Measurements from ENCODE around the gene TPRG1L.

TPRG1L gene

DNA sequence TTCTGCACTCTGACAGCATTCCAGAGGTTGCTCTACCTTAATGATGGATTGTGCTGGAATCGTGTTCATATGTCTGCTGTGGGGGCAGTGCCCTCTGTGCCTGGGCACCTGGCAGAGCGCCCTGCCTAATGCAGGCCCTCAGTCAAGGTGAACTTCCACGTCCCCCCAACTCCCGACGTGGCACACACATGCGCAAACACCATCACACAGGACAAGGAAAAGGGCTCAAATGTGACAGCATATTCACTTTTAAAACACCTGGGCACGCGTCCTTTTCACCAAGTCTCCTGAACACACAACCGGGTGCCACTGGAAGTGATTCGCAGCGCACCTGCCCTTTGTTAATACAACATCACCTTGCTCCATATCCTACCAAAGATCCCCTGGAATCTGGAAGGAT lies 11.7 kb downstream of the TPRG1L start:
- no peaks in the 10 kb centered on the region for H3K79me2 ChIP-seq (ENCODE audit: low read length)
- H3K9me3 ChIP-seq (ENCODE audit: insufficient read depth, low read length): no peaks in the 10 kb centered on the region
- H3K36me3 ChIP-seq (replicated peaks; ENCODE audit: low read depth, low read length): peaks cover 12% of the 10 kb centered on the region
- no peak overlapping the region for H3K9ac ChIP-seq (ENCODE audit: low read length)
- no peak overlapping the region for H3K4me3 ChIP-seq (ENCODE audit: low read length)
- no peaks in the 10 kb centered on the region for H3K4me1 ChIP-seq (ENCODE audit: low read length)
- H2AFZ ChIP-seq (ENCODE audit: low read depth, low read length): no peak overlapping the region
- TF ChIP-seq, protein P1, sequence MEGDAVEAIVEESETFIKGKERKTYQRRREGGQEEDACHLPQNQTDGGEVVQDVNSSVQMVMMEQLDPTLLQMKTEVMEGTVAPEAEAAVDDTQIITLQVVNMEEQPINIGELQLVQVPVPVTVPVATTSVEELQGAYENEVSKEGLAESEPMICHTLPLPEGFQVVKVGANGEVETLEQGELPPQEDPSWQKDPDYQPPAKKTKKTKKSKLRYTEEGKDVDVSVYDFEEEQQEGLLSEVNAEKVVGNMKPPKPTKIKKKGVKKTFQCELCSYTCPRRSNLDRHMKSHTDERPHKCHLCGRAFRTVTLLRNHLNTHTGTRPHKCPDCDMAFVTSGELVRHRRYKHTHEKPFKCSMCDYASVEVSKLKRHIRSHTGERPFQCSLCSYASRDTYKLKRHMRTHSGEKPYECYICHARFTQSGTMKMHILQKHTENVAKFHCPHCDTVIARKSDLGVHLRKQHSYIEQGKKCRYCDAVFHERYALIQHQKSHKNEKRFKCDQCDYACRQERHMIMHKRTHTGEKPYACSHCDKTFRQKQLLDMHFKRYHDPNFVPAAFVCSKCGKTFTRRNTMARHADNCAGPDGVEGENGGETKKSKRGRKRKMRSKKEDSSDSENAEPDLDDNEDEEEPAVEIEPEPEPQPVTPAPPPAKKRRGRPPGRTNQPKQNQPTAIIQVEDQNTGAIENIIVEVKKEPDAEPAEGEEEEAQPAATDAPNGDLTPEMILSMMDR (IDR thresholded peaks at IDR 0.05; ENCODE audit: low read depth, low read length): no peak
- TF ChIP-seq EZH2phosphoT487 (IDR thresholded peaks at IDR 0.05; ENCODE audit: low read depth): no peak
- no peak overlapping the region for H3K4me2 ChIP-seq (ENCODE audit: low read length)
- no peak overlapping the region for H3K27ac ChIP-seq (ENCODE audit: low read length)
- no peaks in the 10 kb centered on the region for H4K20me1 ChIP-seq (ENCODE audit: insufficient read depth, low read length)
- no peaks in the 10 kb centered on the region for H3K27me3 ChIP-seq (ENCODE audit: low read depth, low read length)

DNA sequence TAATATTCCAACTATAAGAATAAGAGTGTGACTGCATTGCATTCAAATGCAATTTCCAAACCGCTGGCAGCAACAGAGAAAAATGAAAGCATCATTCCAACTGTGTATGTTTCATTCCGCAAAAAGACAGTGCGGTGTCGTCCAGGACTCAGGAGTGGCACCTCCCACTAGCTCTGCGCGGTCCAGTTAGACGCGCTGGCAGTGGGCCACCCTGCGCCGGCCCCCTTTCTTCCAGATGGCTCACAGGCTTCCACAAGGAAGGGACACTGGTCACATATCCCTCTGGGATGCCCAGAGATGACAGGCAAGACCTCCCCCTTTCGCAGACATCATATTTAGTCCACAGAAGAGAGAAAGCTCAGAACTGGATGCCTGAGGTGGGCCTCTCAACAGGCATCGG lies 13.2 kb downstream of the TPRG1L start:
- Histone ChIP-seq H3K27me3 (ENCODE audit: low read depth, low read length) (no peaks in the 10 kb centered on the region), H3K27ac (ENCODE audit: low read length) (no peak overlapping the region), H3K79me2 (ENCODE audit: low read length) (no peaks in the 10 kb centered on the region), H3K36me3 (replicated peaks; ENCODE audit: low read depth, low read length) (peaks cover 12% of the 10 kb centered on the region), H3K4me3 (ENCODE audit: low read length) (no peak overlapping the region), H3K9me3 (ENCODE audit: insufficient read depth, low read length) (no peaks in the 10 kb centered on the region), H3K4me2 (ENCODE audit: low read length) (no peak overlapping the region), H2AFZ (ENCODE audit: low read depth, low read length) (no peak overlapping the region), H4K20me1 (ENCODE audit: insufficient read depth, low read length) (no peaks in the 10 kb centered on the region), H3K9ac (ENCODE audit: low read length) (no peak overlapping the region), H3K4me1 (ENCODE audit: low read length) (no peaks in the 10 kb centered on the region)
- TF ChIP-seq EZH2phosphoT487 (IDR thresholded peaks at IDR 0.05; ENCODE audit: low read depth): no peak
- TF ChIP-seq, protein P1 (IDR thresholded peaks at IDR 0.05; ENCODE audit: low read depth, low read length): no peak

DNA sequence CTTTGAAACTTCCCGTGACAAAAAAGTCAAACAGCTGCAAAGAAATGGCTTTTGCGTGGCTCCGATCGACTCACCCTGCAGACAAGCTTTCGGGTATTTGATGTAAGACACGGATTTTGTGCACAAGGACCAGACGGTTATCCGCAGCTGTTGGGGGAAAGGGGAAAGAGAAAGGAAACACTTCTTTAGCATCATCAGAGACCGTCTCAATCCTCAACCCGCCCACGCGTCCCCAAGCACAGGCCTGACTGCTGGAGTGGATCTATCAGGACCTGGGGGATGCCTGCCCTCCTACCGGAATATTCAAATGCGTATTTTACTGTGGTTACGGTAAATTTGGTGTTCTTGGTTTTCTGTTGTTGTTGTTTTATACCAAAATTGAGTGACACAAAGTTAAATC lies 13.9 kb downstream of the TPRG1L start:
- H3K9me3 ChIP-seq (ENCODE audit: insufficient read depth, low read length): no peaks in the 10 kb centered on the region
- H3K27me3 ChIP-seq (ENCODE audit: low read depth, low read length): no peaks in the 10 kb centered on the region
- H2AFZ ChIP-seq (ENCODE audit: low read depth, low read length): no peak overlapping the region
- H4K20me1 ChIP-seq (ENCODE audit: insufficient read depth, low read length): no peaks in the 10 kb centered on the region
- no peak overlapping the region for H3K4me2 ChIP-seq (ENCODE audit: low read length)
- no peak overlapping the region for H3K27ac ChIP-seq (ENCODE audit: low read length)
- H3K4me3 ChIP-seq (ENCODE audit: low read length): no peak overlapping the region
- no peaks in the 10 kb centered on the region for H3K4me1 ChIP-seq (ENCODE audit: low read length)
- no peak for TF ChIP-seq EZH2phosphoT487 (IDR thresholded peaks at IDR 0.05; ENCODE audit: low read depth)
- TF ChIP-seq, protein P1 (IDR thresholded peaks at IDR 0.05; ENCODE audit: low read depth, low read length): no peak
- H3K36me3 ChIP-seq (replicated peaks; ENCODE audit: low read depth, low read length): peaks cover 12% of the 10 kb centered on the region
- no peak overlapping the region for H3K9ac ChIP-seq (ENCODE audit: low read length)
- H3K79me2 ChIP-seq (ENCODE audit: low read length): no peaks in the 10 kb centered on the region

DNA sequence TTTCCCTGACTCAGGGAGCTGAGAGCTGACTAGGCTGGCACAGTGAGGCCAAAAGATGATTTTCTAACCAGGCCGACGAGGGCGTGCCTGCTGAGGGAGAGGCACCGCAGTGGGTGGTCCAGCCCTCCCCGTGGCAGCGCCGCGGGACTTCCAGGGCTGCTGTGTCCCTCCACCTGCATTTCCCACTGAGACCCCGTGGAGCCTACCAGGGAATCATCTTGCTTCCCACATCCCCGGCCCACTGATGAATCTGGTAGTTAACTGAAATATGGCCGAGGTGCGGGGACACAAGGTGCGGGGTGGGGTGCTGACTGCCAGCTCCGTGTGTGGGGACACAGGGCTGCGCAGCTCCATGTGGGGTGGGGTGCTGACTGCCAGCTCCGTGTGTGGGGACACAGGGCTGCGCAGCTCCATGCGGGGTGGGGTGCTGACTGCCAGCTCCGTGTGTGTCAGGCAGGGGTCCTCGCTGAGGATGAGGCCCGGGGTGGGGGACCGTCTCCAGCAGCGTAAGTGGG lies 14.6 kb downstream of the TPRG1L start:
- H3K27ac ChIP-seq (ENCODE audit: low read length): no peak overlapping the region
- H3K9ac ChIP-seq (ENCODE audit: low read length): no peak overlapping the region
- H3K4me1 ChIP-seq (ENCODE audit: low read length): no peaks in the 10 kb centered on the region
- H3K4me3 ChIP-seq (ENCODE audit: low read length): no peak overlapping the region
- H3K9me3 ChIP-seq (ENCODE audit: insufficient read depth, low read length): no peaks in the 10 kb centered on the region
- no peaks in the 10 kb centered on the region for H3K27me3 ChIP-seq (ENCODE audit: low read depth, low read length)
- no peak for TF ChIP-seq EZH2phosphoT487 (IDR thresholded peaks at IDR 0.05; ENCODE audit: low read depth)
- TF ChIP-seq, protein P1 (IDR thresholded peaks at IDR 0.05; ENCODE audit: low read depth, low read length): no peak
- peaks cover 13% of the 10 kb centered on the region for H3K36me3 ChIP-seq (replicated peaks; ENCODE audit: low read depth, low read length)
- no peak overlapping the region for H2AFZ ChIP-seq (ENCODE audit: low read depth, low read length)
- no peak overlapping the region for H3K4me2 ChIP-seq (ENCODE audit: low read length)
- H4K20me1 ChIP-seq (ENCODE audit: insufficient read depth, low read length): no peaks in the 10 kb centered on the region
- no peaks in the 10 kb centered on the region for H3K79me2 ChIP-seq (ENCODE audit: low read length)

Data from OCI-LY3 (cell line).